OCI-LY1 (cell line): ENCODE data around the gene CLN3.

Experiments
- H2AFZ ChIP-seq: fragments of 200-600 bp; sonication (generic), shearing (Covaris generic); 2 replicates; pipeline ENCODE4 v1.6.0; 2014; ENCODE audit warnings: antibody characterized with exemption, mild to moderate bottlenecking, low read length
- H3F3A ChIP-seq: fragments of 200-600 bp; sonication (generic), shearing (Covaris generic); 2 replicates; pipeline ENCODE4 v1.6.0; 2014; ENCODE audit warnings: mild to moderate bottlenecking, antibody characterized with exemption, low read length, moderate library complexity; ENCODE audit not compliant: insufficient read depth
- H3K27ac ChIP-seq: fragments of 200-600 bp; sonication (generic); 2 replicates; pipeline ENCODE4 v1.5.1; 2014; ENCODE audit warnings: low read length, mixed run types, mild to moderate bottlenecking, low read depth; ENCODE audit not compliant: poor library complexity, severe bottlenecking
- H3K27me3 ChIP-seq: fragments of 200-600 bp; sonication (generic); 2 replicates; pipeline ENCODE4 v1.6.0; 2014; ENCODE audit warnings: antibody characterized with exemption, mild to moderate bottlenecking, low read length, moderate library complexity; ENCODE audit not compliant: insufficient read depth
- H3K36me3 ChIP-seq: fragments of 200-600 bp; sonication (generic); 2 replicates; pipeline ENCODE4 v1.6.1; 2014; ENCODE audit warnings: mild to moderate bottlenecking, antibody characterized with exemption, low read length, moderate library complexity, mixed read lengths; ENCODE audit not compliant: insufficient read depth
- H3K4me1 ChIP-seq: fragments of 200-600 bp; sonication (generic); 2 replicates; pipeline ENCODE4 v1.5.1; 2014; ENCODE audit warnings: mild to moderate bottlenecking, low read length, moderate library complexity; ENCODE audit not compliant: insufficient read depth, severe bottlenecking
- H3K4me2 ChIP-seq: fragments of 200-600 bp; sonication (generic), shearing (Covaris generic); 2 replicates; pipeline ENCODE4 v1.6.1; 2014; ENCODE audit warnings: low read length
- H3K4me3 ChIP-seq: fragments of 200-600 bp; sonication (generic); 2 replicates; pipeline ENCODE4 v1.5.1; 2014; ENCODE audit warnings: low read length, low read depth, mild to moderate bottlenecking, mixed read lengths; ENCODE audit not compliant: poor library complexity, severe bottlenecking
- H3K79me2 ChIP-seq: fragments of 200-600 bp; shearing (Covaris generic); 2 replicates; pipeline ENCODE4 v1.6.1; 2016; ENCODE audit warnings: mixed run types, low read length, mixed read lengths; ENCODE audit not compliant: insufficient read depth
- H3K9ac ChIP-seq: fragments of 200-600 bp; sonication (generic), shearing (Covaris generic); 2 replicates; pipeline ENCODE4 v1.6.1; 2014; ENCODE audit warnings: mild to moderate bottlenecking, low read length, mixed read lengths
- H3K9me2 ChIP-seq: fragments of 200-600 bp; sonication (generic), shearing (Covaris generic); 2 replicates; pipeline ENCODE4 v1.6.1; 2014; ENCODE audit warnings: low read depth, mild to moderate bottlenecking, low read length, mixed read lengths
- H3K9me3 ChIP-seq: fragments of 200-600 bp; shearing (Covaris generic); 2 replicates; pipeline ENCODE4 v1.6.1; 2014; ENCODE audit warnings: low read length, mixed read lengths
- H4K20me1 ChIP-seq: fragments of 200-600 bp; sonication (generic), shearing (Covaris generic); 2 replicates; pipeline ENCODE4 v1.6.0; 2016; ENCODE audit warnings: mild to moderate bottlenecking, low read length; ENCODE audit not compliant: insufficient read depth
- CTCF ChIP-seq: fragments of 200-600 bp; sonication (generic), shearing (Covaris generic); IDR thresholded peaks from 2 replicates; pipeline ENCODE4 v1.5.1; 2017; ENCODE audit warnings: mild to moderate bottlenecking, antibody characterized with exemption, low read length, moderate library complexity, mixed read lengths
- EZH2 ChIP-seq: fragments of 200-600 bp; sonication (generic), shearing (Covaris generic); IDR thresholded peaks from 2 replicates; pipeline ENCODE4 v1.8.0; 2017; ENCODE audit warnings: borderline replicate concordance, mixed run types, mild to moderate bottlenecking, antibody characterized with exemption, low read length, moderate library complexity, mixed read lengths

Gene CLN3

GRCh38 chr16:28532940-28533647 is 41.2 kb upstream of the CLN3 start:
- H3K4me1 ChIP-seq: no peaks in the 10 kb centered on the region
- H3K36me3 ChIP-seq: no peaks in the 10 kb centered on the region
- no peaks in the 10 kb centered on the region for H3F3A ChIP-seq
- no peak overlapping the region for H3K27ac ChIP-seq
- H3K79me2 ChIP-seq: no peaks in the 10 kb centered on the region
- no peaks in the 10 kb centered on the region for H3K9me3 ChIP-seq
- H3K27me3 ChIP-seq: no peaks in the 10 kb centered on the region; the same call in 1 of the 2 replicates
- no peak for TF ChIP-seq EZH2
- no peak for TF ChIP-seq CTCF
- H4K20me1 ChIP-seq: no peaks in the 10 kb centered on the region
- H3K9me2 ChIP-seq: no peaks in the 10 kb centered on the region
- H3K4me3 ChIP-seq: no peak overlapping the region
- H2AFZ ChIP-seq: no peak overlapping the region
- no peak overlapping the region for H3K4me2 ChIP-seq
- H3K9ac ChIP-seq: no peak overlapping the region

DNA sequence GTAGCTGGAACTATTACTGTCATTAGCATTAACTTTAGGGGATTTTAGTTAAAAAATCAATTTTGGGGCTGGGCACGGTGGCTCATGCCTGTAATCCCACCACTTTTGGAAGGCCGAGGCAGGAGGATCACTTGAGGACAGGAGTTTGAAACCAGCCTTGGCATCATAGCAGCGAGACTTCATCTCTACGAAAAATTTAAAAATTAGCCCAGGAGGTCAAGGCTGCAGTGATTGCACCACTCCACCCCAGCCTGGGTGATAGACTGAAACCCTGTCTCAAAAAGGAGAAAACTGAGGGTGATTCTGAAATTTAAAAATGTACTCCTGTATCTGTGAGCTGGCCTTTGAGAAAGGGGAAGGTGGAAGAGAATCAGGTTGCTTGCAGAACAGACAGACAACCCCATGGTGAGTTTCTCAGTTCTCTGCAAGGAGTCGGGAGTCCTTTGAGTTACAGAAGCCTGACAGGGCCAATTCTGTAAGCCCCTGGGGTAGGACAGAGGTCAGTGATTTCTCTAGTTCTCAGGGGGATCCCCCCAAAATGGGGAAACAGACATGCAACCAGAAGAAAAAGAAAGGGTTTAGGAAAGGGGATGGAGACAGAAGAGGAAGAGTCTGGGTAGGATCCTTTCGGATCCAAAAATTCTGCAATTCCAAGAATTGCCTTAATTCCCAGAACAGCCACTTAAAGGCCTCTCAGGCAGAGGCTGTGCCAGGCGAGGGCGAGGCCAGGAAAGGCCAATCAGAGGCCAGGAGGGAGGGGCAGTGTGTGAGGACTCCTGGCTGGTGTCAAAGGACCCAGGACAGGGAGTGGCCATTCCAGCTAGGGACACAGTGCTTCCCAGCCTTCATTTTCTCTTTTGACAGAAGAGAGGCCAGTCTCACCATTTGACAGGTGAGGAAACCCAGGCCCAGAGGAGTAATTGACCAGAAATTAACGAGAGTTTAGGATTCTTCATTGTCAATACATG is 40.2 kb upstream of the CLN3 start:
- Histone ChIP-seq H3K9me3 (no peaks in the 10 kb centered on the region), H2AFZ (no peak overlapping the region), H3K4me1 (no peaks in the 10 kb centered on the region), H3F3A (no peaks in the 10 kb centered on the region), H3K4me3 (no peak overlapping the region), H3K4me2 (no peak overlapping the region), H3K36me3 (no peaks in the 10 kb centered on the region), H3K9me2 (no peaks in the 10 kb centered on the region), H3K9ac (no peak overlapping the region), H3K79me2 (no peaks in the 10 kb centered on the region), H3K27me3 (no peaks in the 10 kb centered on the region), H4K20me1 (no peaks in the 10 kb centered on the region), H3K27ac (no peak overlapping the region)
- no peak for TF ChIP-seq CTCF
- TF ChIP-seq EZH2: no peak

GRCh38 chr16:28529124-28529523 is 37.2 kb upstream of the CLN3 start:
- H3K4me2 ChIP-seq: no peak overlapping the region
- TF ChIP-seq CTCF: no peak
- TF ChIP-seq EZH2: no peak
- no peak overlapping the region for H3K4me3 ChIP-seq
- no peaks in the 10 kb centered on the region for H3K79me2 ChIP-seq
- no peaks in the 10 kb centered on the region for H3K4me1 ChIP-seq
- H3K27ac ChIP-seq: no peak overlapping the region
- H3K36me3 ChIP-seq: no peaks in the 10 kb centered on the region
- no peaks in the 10 kb centered on the region for H3K9me3 ChIP-seq
- no peaks in the 10 kb centered on the region for H4K20me1 ChIP-seq
- no peaks in the 10 kb centered on the region for H3K27me3 ChIP-seq
- no peaks in the 10 kb centered on the region for H3K9me2 ChIP-seq
- no peaks in the 10 kb centered on the region for H3F3A ChIP-seq
- no peak overlapping the region for H2AFZ ChIP-seq
- H3K9ac ChIP-seq: no peak overlapping the region
